Measurements from ENCODE around the gene ARL3. TPM values are rescaled to one million over a fixed set of nuclear protein-coding genes. Genes with fewer than 3 reads are reported as not detected.
A peak's percentile ranks its signal among the peaks of the same experiment; 100 is the strongest.

The ARL3 gene
- polyA plus RNA-seq, 12 donors = 10.6 to 18.8 (median 13.8) TPM; not detected in 1

- peak; percentile 98 for DNase-seq
Measured at GRCh38 chr10:102641880-102642735, 72.1 kb downstream of the ARL3 start.

DNA sequence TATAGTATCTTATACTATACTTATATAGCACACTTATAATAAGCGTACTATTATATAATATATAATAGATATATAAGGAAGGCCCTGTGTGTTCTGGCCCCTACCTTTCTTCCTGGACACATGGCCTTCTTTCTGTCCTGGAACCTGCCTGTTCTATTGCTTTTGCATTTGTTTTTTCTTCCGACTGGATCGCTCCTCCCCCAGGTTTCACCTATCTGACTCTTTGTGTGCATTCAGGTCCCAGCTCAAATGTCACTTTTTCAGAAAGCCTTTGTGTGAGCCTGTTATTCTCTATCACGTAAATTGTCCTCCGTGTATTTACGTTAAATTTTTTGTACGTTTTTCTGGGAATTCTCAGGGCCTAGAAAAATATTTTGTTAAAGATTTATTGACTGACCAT, 72.8 kb downstream of the ARL3 start:
- no peak for DNase-seq

DNA sequence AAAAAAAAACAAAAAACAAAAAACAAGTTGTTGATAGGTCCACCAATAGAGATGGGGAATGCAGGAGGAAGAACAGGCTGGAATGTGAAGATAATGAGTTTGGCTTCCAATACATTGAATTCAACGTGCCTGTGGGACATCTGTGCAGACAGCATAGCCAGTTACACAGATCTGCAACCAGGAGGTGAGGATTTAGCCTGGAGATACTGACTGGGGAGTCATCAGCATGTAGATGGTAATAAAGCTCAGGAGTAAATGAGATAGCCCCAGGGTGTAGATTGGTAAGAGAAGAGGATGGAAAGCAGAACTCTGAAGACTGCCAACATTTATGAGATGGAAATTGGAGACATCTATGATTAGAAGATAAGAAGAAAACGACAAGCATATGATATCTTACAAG, 74.7 kb downstream of the ARL3 start:
- DNase-seq = no peak

- DNase-seq = no peak
Measured at GRCh38 chr10:102635377-102635776, 78.8 kb downstream of the ARL3 start.

DNA sequence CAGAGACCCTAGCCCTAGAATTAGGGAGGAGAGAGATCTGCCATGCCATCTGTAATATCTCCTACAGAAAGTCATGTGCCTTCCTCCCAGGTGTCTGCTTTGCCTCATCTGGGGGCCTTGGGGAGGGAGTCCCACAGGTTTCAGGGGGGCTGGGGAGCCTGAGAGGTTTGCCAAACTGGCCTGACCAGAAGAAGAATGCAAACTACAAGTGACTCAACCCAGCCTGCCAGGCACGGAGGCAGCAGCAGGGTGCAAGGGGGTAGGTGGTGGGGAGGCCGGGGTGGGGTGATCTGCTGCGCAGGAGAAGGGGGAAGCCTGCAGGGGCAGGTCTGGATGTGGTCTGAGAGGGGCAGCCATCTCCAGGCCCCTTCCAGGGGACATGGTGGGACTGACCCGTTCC, 79.5 kb downstream of the ARL3 start:
- no peak for DNase-seq

GRCh38 chr10:102633848-102634247, 80.3 kb downstream of the ARL3 start:
- no peak for DNase-seq

GRCh38 chr10:102633287-102633686, 80.9 kb downstream of the ARL3 start:
- no peak for DNase-seq

GRCh38 chr10:102632394-102633111, 81.6 kb downstream of the ARL3 start:
- peak; percentile 87 for DNase-seq

DNA sequence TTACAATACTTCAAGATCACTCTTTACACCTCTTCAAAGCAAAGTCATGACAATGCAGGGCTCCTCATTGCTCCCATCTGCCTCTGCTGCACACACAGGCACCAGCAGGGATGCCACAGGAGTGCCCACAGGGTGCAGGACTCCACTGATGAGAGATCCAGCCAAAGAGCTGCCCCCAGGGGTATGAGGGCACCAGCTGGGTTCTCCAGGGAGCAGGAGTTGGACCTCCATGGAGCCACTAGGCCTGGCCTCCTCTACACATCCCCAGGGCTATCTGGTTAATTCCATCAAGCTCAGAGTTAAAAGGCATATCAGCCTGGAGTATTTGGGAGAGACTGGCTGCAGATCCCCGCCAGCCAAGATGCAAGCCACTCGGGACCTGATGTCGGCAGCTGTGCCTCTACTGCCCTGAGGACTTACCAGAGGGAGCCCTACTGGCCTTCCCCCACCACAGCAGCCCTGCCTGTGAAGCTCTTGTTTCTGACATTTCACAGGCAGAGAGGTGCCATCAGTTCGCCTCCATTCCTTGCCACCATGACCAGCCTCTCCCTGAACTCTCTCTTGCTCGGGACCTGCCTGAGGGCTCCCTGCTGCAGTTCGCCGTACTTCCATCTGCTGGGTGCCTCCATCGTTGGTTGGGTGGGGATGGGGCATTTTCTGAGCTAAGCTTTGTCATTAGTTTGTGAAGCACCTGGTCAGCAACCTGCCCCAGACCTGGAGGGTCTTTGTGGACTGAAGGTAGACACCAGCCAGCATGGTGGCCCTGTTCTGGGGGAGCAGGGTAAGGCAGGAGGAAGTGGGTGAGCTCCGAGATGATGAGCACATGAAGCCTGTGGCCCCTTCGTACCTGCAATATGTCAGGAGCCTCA, 82.4 kb downstream of the ARL3 start:
- no peak for DNase-seq

GRCh38 chr10:102630663-102631062, 83.5 kb downstream of the ARL3 start:
- no peak for DNase-seq

DNA sequence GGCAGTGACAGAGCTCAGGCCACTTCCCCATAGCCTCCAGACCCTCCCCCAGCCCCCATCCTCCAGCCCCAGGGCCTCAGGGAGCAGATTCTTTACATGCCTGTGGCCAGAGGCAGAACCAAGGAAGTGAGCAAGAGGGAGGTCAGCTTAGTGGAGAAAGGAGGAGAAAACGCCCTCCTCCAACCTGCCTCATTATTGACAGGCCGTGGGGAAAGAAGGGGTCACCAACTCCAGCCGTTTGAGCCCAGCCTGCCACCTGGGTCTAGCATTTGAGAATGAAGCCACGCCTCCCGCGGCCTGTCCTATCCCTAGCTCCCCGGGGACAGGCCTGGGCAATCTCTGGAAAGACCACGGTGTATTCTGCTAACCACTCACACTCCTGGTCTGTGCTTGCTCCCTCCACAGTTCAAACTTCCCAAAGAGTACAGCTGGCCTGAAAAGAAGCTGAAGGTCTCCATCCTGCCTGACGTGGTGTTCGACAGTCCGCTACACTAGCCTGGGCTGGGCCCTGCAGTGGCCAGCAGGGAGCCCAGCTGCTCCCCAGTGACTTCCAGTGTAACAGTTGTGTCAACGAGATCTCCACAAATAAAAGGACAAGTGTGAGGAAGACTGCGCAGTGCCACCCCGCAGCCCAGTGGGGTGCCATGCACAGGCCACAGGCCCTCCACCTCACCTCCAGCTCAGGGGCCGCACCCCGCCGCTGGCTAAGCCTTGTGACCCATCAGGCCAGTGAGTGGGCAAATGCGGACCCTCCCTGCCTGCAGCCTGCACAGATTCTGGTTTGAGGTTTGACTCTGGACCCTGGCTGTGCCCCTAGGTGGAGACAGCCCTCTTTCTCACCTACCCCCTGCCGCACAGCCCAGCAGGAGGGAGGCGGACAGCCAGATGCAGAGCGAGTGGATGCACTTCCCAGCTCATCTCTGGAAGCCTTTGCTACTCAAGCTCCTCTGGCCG, 84.3 kb downstream of the ARL3 start:
- DNase-seq = no peak

- no peak for DNase-seq
Measured at GRCh38 chr10:102628451-102628911, 85.7 kb downstream of the ARL3 start.

DNA sequence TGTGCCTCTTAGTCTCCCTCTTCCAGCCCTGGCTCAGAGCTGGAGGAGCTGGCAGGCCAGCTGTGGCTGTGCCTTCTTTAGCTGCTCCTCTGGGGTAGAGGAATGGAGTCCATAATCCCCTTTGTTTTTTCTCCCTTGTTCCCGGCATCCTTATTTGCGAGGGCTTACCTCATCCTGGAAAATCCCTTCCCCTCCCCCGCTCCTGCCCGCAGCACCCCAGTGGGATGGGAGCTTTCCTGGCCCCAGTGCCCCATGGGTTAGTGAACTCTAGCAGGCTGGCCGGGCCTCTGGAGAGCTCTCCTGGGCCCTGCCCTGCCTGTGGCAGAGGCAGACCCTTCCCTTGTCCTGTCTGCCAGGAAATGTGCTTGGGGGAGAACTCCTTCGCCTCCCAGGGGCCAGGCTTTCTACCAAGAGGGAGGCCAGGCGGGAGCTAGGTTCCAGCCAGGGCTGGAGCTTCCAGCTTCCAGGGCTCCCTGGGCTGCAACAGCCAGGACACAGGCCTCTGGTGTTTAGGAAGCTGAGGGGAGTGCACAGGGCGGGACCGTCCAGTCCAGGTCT, 86.4 kb downstream of the ARL3 start:
- no peak for DNase-seq

DNA sequence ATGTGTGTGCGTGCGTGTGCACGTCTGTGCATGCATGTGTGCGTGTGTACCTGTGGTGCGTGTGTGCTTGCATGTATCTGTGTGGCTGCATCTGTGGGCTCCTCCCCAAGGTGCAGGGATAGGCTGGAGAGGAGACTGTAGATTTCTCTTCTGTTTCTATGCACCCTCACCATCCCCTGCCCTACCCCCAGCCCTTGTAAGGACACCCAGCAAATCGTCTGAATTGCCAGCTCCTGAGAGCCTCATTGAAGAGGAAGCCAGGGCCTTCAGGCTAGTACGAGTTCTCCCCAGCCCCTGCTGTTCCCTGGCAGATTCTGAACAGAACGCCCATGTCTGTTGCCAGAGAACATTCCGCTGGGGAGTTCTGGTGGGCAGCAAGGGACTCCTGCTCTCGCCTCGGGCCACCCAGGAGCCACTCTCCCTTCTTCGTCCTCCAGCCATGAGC, 86.9 kb downstream of the ARL3 start:
- no peak for DNase-seq

DNA sequence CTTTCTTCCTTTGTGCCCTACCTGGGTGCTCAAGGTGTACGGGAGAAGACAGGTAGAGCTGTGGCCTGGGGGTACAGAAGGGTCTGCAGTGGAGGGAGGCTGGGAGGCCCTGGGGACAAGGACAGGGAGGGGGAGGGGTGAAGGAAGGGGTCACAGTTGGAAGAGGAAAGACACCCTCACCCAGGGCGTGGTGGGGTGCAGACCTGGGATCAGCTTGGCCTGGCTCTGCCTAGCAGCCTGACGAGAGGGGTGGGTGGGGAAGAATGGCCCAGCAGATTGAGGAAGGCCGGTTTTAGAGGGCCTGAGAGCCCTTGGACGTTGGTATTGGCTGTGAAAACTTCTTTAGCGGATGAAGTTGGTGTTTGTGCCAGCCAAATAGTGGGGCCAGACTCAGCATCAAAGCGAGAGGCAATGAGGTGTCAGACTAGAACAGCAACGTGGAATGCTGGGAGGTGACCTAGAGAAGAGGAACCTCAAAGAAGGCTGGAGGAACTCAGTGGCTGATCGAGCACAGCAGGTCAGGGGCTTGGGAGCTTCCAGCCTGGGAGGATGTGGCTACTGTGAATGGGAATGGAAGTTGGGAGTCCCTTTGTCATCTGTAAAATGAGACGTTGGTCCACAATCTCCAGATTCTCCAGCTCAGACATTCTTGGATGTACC, 88.0 kb downstream of the ARL3 start:
- no peak for DNase-seq

DNA sequence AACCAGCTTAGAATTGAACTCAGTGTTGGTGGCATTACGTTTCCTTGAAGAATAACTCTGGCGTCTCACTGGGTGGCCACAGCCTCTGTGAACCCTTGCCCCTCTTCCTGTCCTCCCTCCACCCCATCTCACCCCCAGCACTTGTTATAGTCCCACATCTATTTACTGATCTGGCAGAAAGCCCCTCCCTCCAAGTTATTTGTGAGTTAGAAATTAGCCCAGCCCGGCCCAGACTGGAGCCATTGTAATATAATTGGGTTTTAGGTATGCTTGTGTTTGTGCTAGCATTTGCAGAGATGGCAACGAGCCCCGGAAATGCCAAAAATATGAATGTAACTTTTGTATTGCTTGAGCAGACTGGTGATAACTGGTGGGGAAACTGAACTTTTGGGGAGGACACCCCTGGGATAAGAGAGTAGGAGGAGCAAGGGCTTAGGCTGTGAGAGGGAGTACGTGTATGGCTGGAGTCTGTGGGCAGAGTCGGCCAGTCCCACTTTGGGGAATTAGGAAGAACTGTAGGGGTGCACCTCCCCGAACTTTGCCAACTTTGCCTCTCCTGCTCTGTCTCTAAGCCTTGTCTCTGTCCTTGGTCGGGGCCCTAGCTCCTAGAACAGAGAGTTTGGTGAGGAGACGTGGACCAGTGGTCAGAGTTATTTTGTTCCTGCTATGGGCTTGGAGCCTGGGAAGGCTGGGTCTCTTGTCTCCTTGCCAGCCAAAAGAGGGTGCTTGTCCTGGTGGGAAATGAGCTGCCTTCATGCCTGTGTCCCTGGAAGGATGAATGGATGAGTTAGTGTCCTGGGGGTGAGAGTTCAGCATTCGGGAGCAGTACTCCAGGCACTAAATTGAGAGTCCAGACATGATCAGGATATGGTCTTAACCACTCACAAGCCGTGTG, 89.2 kb downstream of the ARL3 start:
- DNase-seq = no peak

GRCh38 chr10:102624094-102624493, 90.1 kb downstream of the ARL3 start:
- no peak for DNase-seq
